ENCODE results near the gene TMEM154. TPM values are rescaled to one million over a fixed set of nuclear protein-coding genes. Genes with fewer than 3 reads are reported as not detected.

TMEM154 gene
- total and polyA plus RNA-seq, 7 experiments from 2014 or later, result 21.3 to 46.8 (median 36.9) TPM

DNA sequence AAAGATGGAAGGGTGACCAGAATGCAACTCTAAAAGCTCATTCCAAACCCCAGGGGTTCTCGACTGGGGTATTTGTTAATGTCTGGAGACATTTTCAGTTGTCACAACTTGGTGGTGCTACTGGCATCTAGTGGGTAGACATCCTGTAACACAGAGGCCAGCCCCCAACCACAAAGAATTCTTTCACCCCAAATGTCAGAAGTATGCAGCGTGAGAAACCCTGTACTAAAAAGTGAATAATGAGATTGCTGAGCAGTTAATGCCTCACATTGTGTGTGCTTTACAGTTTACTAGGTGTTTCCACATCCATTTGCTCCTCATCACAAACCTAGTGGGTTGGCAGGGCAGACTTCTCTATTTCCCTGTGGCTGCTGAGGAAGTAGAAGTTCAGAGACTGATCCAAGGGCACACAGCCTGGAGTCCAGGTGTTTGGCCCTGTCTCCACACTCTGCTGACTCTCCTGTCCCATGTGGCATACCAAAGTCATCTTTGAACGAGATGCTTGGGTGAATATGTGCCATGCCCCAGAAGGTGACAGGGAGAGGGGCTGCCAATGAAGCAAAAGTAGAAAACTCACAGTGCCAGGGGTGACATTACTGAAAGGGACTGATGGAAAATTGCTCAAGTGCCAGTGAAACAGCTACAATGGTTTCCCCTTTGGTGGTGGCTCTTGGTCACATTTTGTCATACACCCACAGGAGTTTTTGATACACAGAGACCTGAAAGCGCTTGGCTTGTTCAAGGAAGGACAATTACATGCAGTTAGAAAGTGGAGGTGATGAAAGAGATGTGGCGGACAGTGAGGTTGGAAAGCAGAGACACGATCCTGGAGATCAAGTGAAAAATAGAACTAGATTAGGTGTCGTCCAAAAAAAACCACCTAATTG lies 10.1 kb upstream of the TMEM154 start:
- intact Hi-C loops (cut with micrococcal nuclease), result no loop called here
- POLR2A ChIA-PET, result no interaction called here

DNA sequence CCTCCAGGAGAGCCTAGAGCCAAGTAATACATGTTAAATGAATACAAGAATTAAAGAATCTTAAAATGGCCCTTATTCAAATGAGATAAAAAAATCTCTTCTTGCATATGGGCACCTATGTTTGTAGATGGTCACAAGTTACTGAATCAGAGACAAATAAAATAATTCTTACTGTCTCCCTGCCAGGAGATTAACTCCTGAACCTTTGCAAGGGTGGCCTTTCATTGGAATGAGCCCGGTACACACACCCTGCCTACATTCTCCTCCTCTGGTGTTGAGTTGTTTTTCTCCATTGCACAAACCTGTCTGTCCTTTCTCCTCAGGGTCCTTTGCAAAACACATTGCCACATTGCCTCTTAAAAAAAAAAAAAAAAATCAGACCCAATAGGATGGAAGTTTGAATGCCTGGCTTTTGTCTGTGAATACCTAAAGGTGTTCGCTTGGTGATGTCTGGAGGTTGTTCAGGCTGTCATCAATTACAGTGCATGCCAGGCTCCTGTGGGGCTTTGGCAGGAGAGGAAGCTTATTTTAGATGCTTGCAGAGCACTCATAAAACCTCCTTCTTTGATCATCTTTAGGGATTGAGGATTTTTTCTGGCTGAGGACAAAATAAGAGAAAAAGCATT lies 8.3 kb upstream of the TMEM154 start:
- peaks cover 0 to 14% (median 0%) of the 10 kb centered on the region in 7 donors for H3K4me1 Mint-ChIP-seq
- Histone ChIP-seq H3K9me3 (ENCODE audit: control insufficient read depth in 2 of 3, low read length in 3 of 3) (no peaks in the 10 kb centered on the region), H3K36me3 (ENCODE audit: control insufficient read depth in 2 of 3, insufficient read depth in 3 of 3, low read length in 3 of 3) (no peaks in the 10 kb centered on the region), H3K4me3 (ENCODE audit: low read length) (no peak overlapping the region), H3K4me1 (ENCODE audit: control insufficient read depth in 2 of 2, insufficient read depth in 2 of 2, low read length in 2 of 2) (no peaks in the 10 kb centered on the region), H3K27ac (ENCODE audit: low read depth, low read length) (no peak overlapping the region), H3K27me3 (ENCODE audit: control insufficient read depth in 2 of 2, insufficient read depth in 2 of 2, low read length in 2 of 2) (no peaks in the 10 kb centered on the region)
- peaks cover 0 to 1% (median 0%) of the 10 kb centered on the region in 11 donors for H3K9me3 Mint-ChIP-seq
- H3K27me3 Mint-ChIP-seq, result peaks cover 0 to 18% (median 5%) of the 10 kb centered on the region in 5 donors
- POLR2A ChIA-PET, result interaction anchor here (0.6 kb wide), 1 partner anchor 225 kb away, joined by 3 read pairs; no protein-coding TSS in a partner anchor
- no peak overlapping the region for H3K27ac Mint-ChIP-seq
- CTCF ChIA-PET, result no interaction called here
- H3K4me3 Mint-ChIP-seq, result no peak overlapping the region
- H3K36me3 Mint-ChIP-seq, result no peaks in the 10 kb centered on the region
- DNase-seq, result no peak
- intact Hi-C loops (cut with micrococcal nuclease), result no loop called here
- no peak for ATAC-seq

More for the DNA sequence above, 10.1 kb upstream of the TMEM154 start:
- Histone ChIP-seq H3K4me3 (ENCODE audit: low read length) (no peak overlapping the region), H3K9me3 (ENCODE audit: control insufficient read depth in 2 of 3, low read length in 3 of 3) (no peaks in the 10 kb centered on the region), H3K27me3 (ENCODE audit: control insufficient read depth in 2 of 2, insufficient read depth in 2 of 2, low read length in 2 of 2) (no peaks in the 10 kb centered on the region), H3K27ac (ENCODE audit: low read depth, low read length) (no peak overlapping the region), H3K4me1 (ENCODE audit: control insufficient read depth in 2 of 2, insufficient read depth in 2 of 2, low read length in 2 of 2) (no peaks in the 10 kb centered on the region), H3K36me3 (ENCODE audit: control insufficient read depth in 2 of 3, insufficient read depth in 3 of 3, low read length in 3 of 3) (no peaks in the 10 kb centered on the region)
- Mint-ChIP-seq H3K27ac (no peak overlapping the region), H3K9me3 (peaks cover 0 to 1% (median 0%) of the 10 kb centered on the region in 11 donors), H3K4me1 (peaks cover 0 to 3% (median 0%) of the 10 kb centered on the region in 7 donors), H3K36me3 (no peaks in the 10 kb centered on the region), H3K27me3 (peaks cover 0 to 22% (median 5%) of the 10 kb centered on the region in 5 donors), H3K4me3 (no peak overlapping the region)
- CTCF ChIA-PET, result interaction anchor here (0.6 kb wide), 1 partner anchor 1525 kb away, joined by 5 read pairs; no protein-coding TSS in a partner anchor
- no peak for DNase-seq
- peak; percentile 37 for ATAC-seq

GRCh38 chr4:152686452-152687013 lies 6.7 kb upstream of the TMEM154 start:
- Histone ChIP-seq H3K4me3 (ENCODE audit: low read length) (no peak overlapping the region), H3K27ac (ENCODE audit: low read depth, low read length) (no peak overlapping the region), H3K36me3 (ENCODE audit: control insufficient read depth in 2 of 3, insufficient read depth in 3 of 3, low read length in 3 of 3) (no peaks in the 10 kb centered on the region), H3K27me3 (ENCODE audit: control insufficient read depth in 2 of 2, insufficient read depth in 2 of 2, low read length in 2 of 2) (no peaks in the 10 kb centered on the region), H3K9me3 (ENCODE audit: control insufficient read depth in 2 of 3, low read length in 3 of 3) (no peaks in the 10 kb centered on the region), H3K4me1 (ENCODE audit: control insufficient read depth in 2 of 2, insufficient read depth in 2 of 2, low read length in 2 of 2) (no peaks in the 10 kb centered on the region)
- Mint-ChIP-seq H3K4me3 (no peak overlapping the region), H3K36me3 (no peaks in the 10 kb centered on the region), H3K4me1 (peaks cover 0 to 24% (median 0%) of the 10 kb centered on the region in 7 donors), H3K27ac (no peak overlapping the region), H3K27me3 (peaks cover 0 to 17% (median 5%) of the 10 kb centered on the region in 5 donors), H3K9me3 (peaks cover 0 to 1% (median 0%) of the 10 kb centered on the region in 11 donors)
- intact Hi-C loops (cut with micrococcal nuclease), result no loop called here
- POLR2A ChIA-PET, result no interaction called here
- no peak for DNase-seq
- CTCF ChIA-PET, result no interaction called here
- peak; percentile 54 for ATAC-seq

DNA sequence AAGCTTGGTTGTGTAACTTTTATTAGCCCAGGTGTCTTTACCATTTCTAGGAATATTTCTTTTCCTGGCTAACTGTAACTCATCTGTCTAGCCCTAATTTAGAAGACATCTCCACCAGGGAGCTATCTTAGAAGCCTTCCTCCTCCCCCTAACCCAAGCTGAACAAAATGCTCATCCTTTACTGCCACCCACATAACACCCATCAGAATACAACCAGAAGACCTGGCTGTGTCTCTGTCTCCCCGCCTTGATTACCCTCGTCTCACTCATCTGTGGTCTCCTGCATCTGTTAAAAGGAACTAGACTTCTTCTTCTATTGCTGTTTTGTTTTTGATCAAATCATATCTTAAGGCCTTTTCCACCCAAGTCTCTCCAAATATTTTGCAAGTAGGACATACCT lies 4.8 kb upstream of the TMEM154 start:
- no peak for DNase-seq
- CTCF ChIA-PET, result no interaction called here
- no peaks in the 10 kb centered on the region for H3K9me3 ChIP-seq (ENCODE audit: control insufficient read depth in 2 of 3, low read length in 3 of 3)
- no peak overlapping the region for H3K27ac Mint-ChIP-seq
- peaks cover 0 to 1% (median 0%) of the 10 kb centered on the region in 11 donors for H3K9me3 Mint-ChIP-seq
- H3K4me1 ChIP-seq (ENCODE audit: control insufficient read depth in 2 of 2, insufficient read depth in 2 of 2, low read length in 2 of 2), result peaks cover 7 to 9% of the 10 kb centered on the region in 2 donors
- no peak overlapping the region for H3K27ac ChIP-seq (ENCODE audit: low read depth, low read length)
- no peak overlapping the region for H3K4me3 ChIP-seq (ENCODE audit: low read length)
- intact Hi-C loops (cut with micrococcal nuclease), result loop anchor here in 1 of 2 donors (5.0 kb wide), 3 partner anchors 48 to 922 kb away; partner anchors contain the start of gene GATB
- no peaks in the 10 kb centered on the region for H3K36me3 ChIP-seq (ENCODE audit: control insufficient read depth in 2 of 3, insufficient read depth in 3 of 3, low read length in 3 of 3)
- no peak for ATAC-seq
- POLR2A ChIA-PET, result interaction anchor here (0.6 kb wide), 1 partner anchor 174 kb away, joined by 3 read pairs; no protein-coding TSS in a partner anchor
- H3K27me3 ChIP-seq (ENCODE audit: control insufficient read depth in 2 of 2, insufficient read depth in 2 of 2, low read length in 2 of 2), result no peaks in the 10 kb centered on the region
- H3K27me3 Mint-ChIP-seq, result peaks cover 0 to 15% (median 5%) of the 10 kb centered on the region in 5 donors
- H3K4me3 Mint-ChIP-seq, result no peak overlapping the region
- H3K36me3 Mint-ChIP-seq, result no peaks in the 10 kb centered on the region
- H3K4me1 Mint-ChIP-seq, result peaks cover 7 to 39% (median 12%) of the 10 kb centered on the region in 7 donors

DNA sequence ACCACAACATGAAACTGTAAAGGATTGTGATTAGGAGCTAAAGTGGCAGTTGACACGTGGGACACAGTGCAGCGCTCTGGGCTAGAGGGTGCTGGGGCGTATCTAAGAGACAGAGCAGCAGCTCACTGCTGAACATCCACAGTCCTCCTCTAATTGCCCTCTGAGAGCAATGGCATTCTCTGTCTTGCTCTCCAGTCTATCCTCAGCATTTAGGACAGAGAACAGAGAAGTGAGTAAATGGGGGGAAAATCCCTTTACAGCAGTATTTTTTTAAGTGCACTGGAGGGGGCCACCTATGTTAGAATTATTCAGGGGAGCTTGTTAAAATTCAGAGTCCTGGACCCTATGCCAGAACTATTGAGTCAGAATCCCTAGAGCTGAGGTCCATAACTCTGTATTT lies 4.2 kb upstream of the TMEM154 start:
- peaks cover 0 to 1% (median 0%) of the 10 kb centered on the region in 11 donors for H3K9me3 Mint-ChIP-seq
- intact Hi-C loops (cut with micrococcal nuclease), result loop anchor here in 1 of 2 donors (5.0 kb wide), 3 partner anchors 48 to 922 kb away; partner anchors contain the start of gene GATB
- no peaks in the 10 kb centered on the region for H3K36me3 ChIP-seq (ENCODE audit: control insufficient read depth in 2 of 3, insufficient read depth in 3 of 3, low read length in 3 of 3)
- DNase-seq, result no peak
- ATAC-seq, result no peak
- no peaks in the 10 kb centered on the region for H3K36me3 Mint-ChIP-seq
- POLR2A ChIA-PET, result no interaction called here
- peak overlapping the region in 1 of 9 donors; percentile 13 for H3K27ac Mint-ChIP-seq
- peaks cover 8 to 45% (median 17%) of the 10 kb centered on the region in 7 donors for H3K4me1 Mint-ChIP-seq
- no peak overlapping the region for H3K27ac ChIP-seq (ENCODE audit: low read depth, low read length)
- no peak overlapping the region for H3K4me3 Mint-ChIP-seq
- no peaks in the 10 kb centered on the region for H3K9me3 ChIP-seq (ENCODE audit: control insufficient read depth in 2 of 3, low read length in 3 of 3)
- peaks cover 0 to 9% (median 5%) of the 10 kb centered on the region in 5 donors for H3K27me3 Mint-ChIP-seq
- no peaks in the 10 kb centered on the region for H3K27me3 ChIP-seq (ENCODE audit: control insufficient read depth in 2 of 2, insufficient read depth in 2 of 2, low read length in 2 of 2)
- H3K4me3 ChIP-seq (ENCODE audit: low read length), result no peak overlapping the region
- CTCF ChIA-PET, result no interaction called here
- H3K4me1 ChIP-seq (ENCODE audit: control insufficient read depth in 2 of 2, insufficient read depth in 2 of 2, low read length in 2 of 2), result peaks cover 9% of the 10 kb centered on the region in 2 donors

GRCh38 chr4:152682143-152682941 lies 2.5 kb upstream of the TMEM154 start:
- intact Hi-C loops (cut with micrococcal nuclease), result loop anchor here in 1 of 2 donors (5.0 kb wide), 3 partner anchors 50 to 920 kb away; partner anchors contain the start of gene GATB
- POLR2A ChIA-PET, result no interaction called here
- Histone ChIP-seq H3K4me1 (ENCODE audit: control insufficient read depth in 2 of 2, insufficient read depth in 2 of 2, low read length in 2 of 2) (peaks cover 15 to 22% of the 10 kb centered on the region in 2 donors), H3K36me3 (ENCODE audit: control insufficient read depth in 2 of 3, insufficient read depth in 3 of 3, low read length in 3 of 3) (no peaks in the 10 kb centered on the region), H3K27ac (ENCODE audit: low read depth, low read length) (no peak overlapping the region), H3K4me3 (ENCODE audit: low read length) (no peak overlapping the region), H3K27me3 (ENCODE audit: control insufficient read depth in 2 of 2, insufficient read depth in 2 of 2, low read length in 2 of 2) (no peaks in the 10 kb centered on the region), H3K9me3 (ENCODE audit: control insufficient read depth in 2 of 3, low read length in 3 of 3) (no peaks in the 10 kb centered on the region)
- DNase-seq (no peak), ATAC-seq (no peak)
- Mint-ChIP-seq H3K4me3 (no peak overlapping the region), H3K27me3 (no peaks in the 10 kb centered on the region), H3K9me3 (peaks cover 0 to 1% (median 0%) of the 10 kb centered on the region in 11 donors), H3K4me1 (peaks cover 24 to 58% (median 32%) of the 10 kb centered on the region in 7 donors), H3K36me3 (peaks cover 0 to 7% (median 0%) of the 10 kb centered on the region in 5 donors), H3K27ac (peak overlapping the region in 2 of 9 donors; percentile 30 to 61)
- CTCF ChIA-PET, result no interaction called here

Data from naive thymus-derived CD4-positive, alpha-beta T cell (primary cell).